ENCODE measurements around the gene GRID2. TPM values are rescaled to one million over a fixed set of nuclear protein-coding genes. Genes with fewer than 3 reads are reported as not detected.

Gene GRID2
- polyA plus RNA-seq, 1 experiment = not detected

GRCh38 chr4:93061826-93062225 lies 758.1 kb downstream of the GRID2 start:
- Histone ChIP-seq H3K36me3 (ENCODE audit: control insufficient read depth, insufficient read depth, low read length) (no peaks in the 10 kb centered on the region), H3K27me3 (ENCODE audit: control insufficient read depth, insufficient read depth, low read length) (no peaks in the 10 kb centered on the region), H3K4me3 (ENCODE audit: low read depth, low read length) (no peak overlapping the region)
- CTCF ChIA-PET = no interaction called here
- POLR2A ChIA-PET = no interaction called here
- TF ChIP-seq CTCF (IDR thresholded peaks at IDR 0.05; ENCODE audit: insufficient read depth, low read depth, low read length) = no peak
- no peak for DNase-seq (ENCODE audit: low read depth)

GRCh38 chr4:93063325-93063724 lies 759.6 kb downstream of the GRID2 start:
- TF ChIP-seq CTCF (IDR thresholded peaks at IDR 0.05; ENCODE audit: insufficient read depth, low read depth, low read length) = no peak
- Histone ChIP-seq H3K4me3 (ENCODE audit: low read depth, low read length) (no peak overlapping the region), H3K36me3 (ENCODE audit: control insufficient read depth, insufficient read depth, low read length) (no peaks in the 10 kb centered on the region), H3K27me3 (ENCODE audit: control insufficient read depth, insufficient read depth, low read length) (no peaks in the 10 kb centered on the region)
- CTCF ChIA-PET = no interaction called here
- no peak for DNase-seq (ENCODE audit: low read depth)
- POLR2A ChIA-PET = no interaction called here

GRCh38 chr4:93065790-93066189 lies 762.0 kb downstream of the GRID2 start:
- H3K4me3 ChIP-seq (ENCODE audit: low read depth, low read length) = no peak overlapping the region
- no peak for TF ChIP-seq CTCF (IDR thresholded peaks at IDR 0.05; ENCODE audit: insufficient read depth, low read depth, low read length)
- CTCF ChIA-PET = no interaction called here
- H3K36me3 ChIP-seq (ENCODE audit: control insufficient read depth, insufficient read depth, low read length) = no peaks in the 10 kb centered on the region
- no peaks in the 10 kb centered on the region for H3K27me3 ChIP-seq (ENCODE audit: control insufficient read depth, insufficient read depth, low read length)
- DNase-seq (ENCODE audit: low read depth) = no peak
- POLR2A ChIA-PET = no interaction called here

- no peak for DNase-seq (ENCODE audit: low read depth)
- POLR2A ChIA-PET = no interaction called here
- Histone ChIP-seq H3K27me3 (ENCODE audit: control insufficient read depth, insufficient read depth, low read length) (no peaks in the 10 kb centered on the region), H3K4me3 (ENCODE audit: low read depth, low read length) (no peak overlapping the region), H3K36me3 (ENCODE audit: control insufficient read depth, insufficient read depth, low read length) (no peaks in the 10 kb centered on the region)
- CTCF ChIA-PET = no interaction called here
- TF ChIP-seq CTCF (IDR thresholded peaks at IDR 0.05; ENCODE audit: insufficient read depth, low read depth, low read length) = no peak
Measured at GRCh38 chr4:93066749-93067148, 763.0 kb downstream of the GRID2 start.

- ChIA-PET CTCF (no interaction called here), POLR2A (no interaction called here)
- H3K36me3 ChIP-seq (ENCODE audit: control insufficient read depth, insufficient read depth, low read length) = no peaks in the 10 kb centered on the region
- no peak for DNase-seq (ENCODE audit: low read depth)
- TF ChIP-seq CTCF (IDR thresholded peaks at IDR 0.05; ENCODE audit: insufficient read depth, low read depth, low read length) = no peak
- H3K4me3 ChIP-seq (ENCODE audit: low read depth, low read length) = no peak overlapping the region
- H3K27me3 ChIP-seq (ENCODE audit: control insufficient read depth, insufficient read depth, low read length) = no peaks in the 10 kb centered on the region
Measured at GRCh38 chr4:93072292-93072691, 768.5 kb downstream of the GRID2 start.

All from BJ (cell line).